H9 (cell line): Measurements from ENCODE around the gene RPGR. TPM values are rescaled to one million over a fixed set of nuclear protein-coding genes. Genes with fewer than 3 reads are reported as not detected.

ENCODE experiments used
- DNase-seq: peaks from one replicate; pipeline ENCODE4 v3.0.0-alpha.2; 2017
- H2AFZ ChIP-seq: one replicate; pipeline ENCODE4 v1.6.1; 2013; ENCODE audit warnings: mild to moderate bottlenecking, low read length, control low read depth, moderate library complexity
- H2AK5ac ChIP-seq: 2 replicates; pipeline ENCODE4 v1.6.1; 2013; ENCODE audit warnings: low read length, control low read depth, mixed read lengths; ENCODE audit not compliant: insufficient read length
- H2BK120ac ChIP-seq: one replicate; pipeline ENCODE4 v1.6.1; 2013; ENCODE audit warnings: low read depth, mild to moderate bottlenecking, low read length, control low read depth, inconsistent platforms; ENCODE audit not compliant: poor library complexity, severe bottlenecking
- H2BK12ac ChIP-seq: 2 replicates; pipeline ENCODE4 v1.6.1; 2013; ENCODE audit warnings: low read length, control low read depth, mixed read lengths, low read depth; ENCODE audit not compliant: insufficient read length
- H2BK15ac ChIP-seq: 2 replicates; pipeline ENCODE4 v1.6.1; 2013; ENCODE audit warnings: low read depth, low read length, control low read depth
- H2BK20ac ChIP-seq: one replicate; pipeline ENCODE4 v1.6.1; 2013; ENCODE audit warnings: low read depth, mild to moderate bottlenecking, low read length, control low read depth, inconsistent platforms; ENCODE audit not compliant: poor library complexity, severe bottlenecking
- H2BK5ac ChIP-seq: 2 replicates; pipeline ENCODE4 v1.6.1; 2013; ENCODE audit warnings: low read length, control low read depth, mixed read lengths; ENCODE audit not compliant: insufficient read length
- H3K14ac ChIP-seq: 2 replicates; pipeline ENCODE4 v1.6.1; 2013; ENCODE audit warnings: low read length, control low read depth; ENCODE audit not compliant: insufficient read depth
- H3K18ac ChIP-seq: 2 replicates; pipeline ENCODE4 v1.6.1; 2013; ENCODE audit warnings: low read depth, mild to moderate bottlenecking, mixed read lengths, low read length, control low read depth; ENCODE audit not compliant: insufficient read length
- H3K23ac ChIP-seq: 2 replicates; pipeline ENCODE4 v1.6.1; 2013; ENCODE audit warnings: low read length, control low read depth, mixed read lengths, low read depth; ENCODE audit not compliant: insufficient read length
- H3K23me2 ChIP-seq: 2 replicates; pipeline ENCODE4 v1.6.1; 2013; ENCODE audit warnings: low read depth, mild to moderate bottlenecking, mixed read lengths, low read length, control low read depth; ENCODE audit not compliant: insufficient read length, poor library complexity, severe bottlenecking
- H3K27ac ChIP-seq: 2 replicates; pipeline ENCODE4 v1.5.1; 2013; ENCODE audit warnings: low read length, control low read depth, mixed read lengths, low read depth; ENCODE audit not compliant: insufficient read length
- H3K27me3 ChIP-seq: 2 replicates; pipeline ENCODE4 v1.6.1; 2013; ENCODE audit warnings: low read length, control low read depth, inconsistent platforms; ENCODE audit not compliant: insufficient read depth
- H3K4ac ChIP-seq: 2 replicates; pipeline ENCODE4 v1.6.1; 2013; ENCODE audit warnings: low read depth, mild to moderate bottlenecking, control low read depth, inconsistent platforms, low read length, moderate library complexity
- H3K4me1 ChIP-seq: 2 replicates; pipeline ENCODE4 v1.6.1; 2013; ENCODE audit warnings: low read length, control low read depth, inconsistent platforms; ENCODE audit not compliant: insufficient read depth
- H3K4me2 ChIP-seq: 2 replicates; pipeline ENCODE4 v1.6.1; 2013; ENCODE audit warnings: low read length, control low read depth, mixed read lengths; ENCODE audit not compliant: insufficient read length, insufficient read depth
- H3K56ac ChIP-seq: 2 replicates; pipeline ENCODE4 v1.6.1; 2013; ENCODE audit warnings: low read depth, mild to moderate bottlenecking, mixed read lengths, low read length, control low read depth; ENCODE audit not compliant: insufficient read length
- H3K79me1 ChIP-seq: 2 replicates; pipeline ENCODE4 v1.6.1; 2013; ENCODE audit warnings: low read depth, mild to moderate bottlenecking, moderate library complexity, low read length, control low read depth, inconsistent platforms; ENCODE audit not compliant: insufficient read depth, poor library complexity, severe bottlenecking
- H3K79me2 ChIP-seq: 2 replicates; pipeline ENCODE4 v1.6.1; 2013; ENCODE audit warnings: low read length, control low read depth, inconsistent platforms; ENCODE audit not compliant: insufficient read depth
- H3K9ac ChIP-seq: 2 replicates; pipeline ENCODE4 v1.6.1; 2013; ENCODE audit warnings: low read length, control low read depth, mixed read lengths; ENCODE audit not compliant: insufficient read length; ENCODE audit errors: extremely low read depth
- H3K9me3 ChIP-seq: one replicate; pipeline ENCODE4 v1.6.1; 2013; ENCODE audit warnings: low read depth, low read length, inconsistent platforms; ENCODE audit not compliant: control insufficient read depth
- H3T11ph ChIP-seq: one replicate; pipeline ENCODE4 v1.6.1; 2013; ENCODE audit warnings: mild to moderate bottlenecking, low read length, control low read depth, inconsistent platforms
- H4K20me1 ChIP-seq: one replicate; pipeline ENCODE4 v1.6.1; 2013; ENCODE audit not compliant: control insufficient read depth, insufficient read length, insufficient read depth
- H4K5ac ChIP-seq: 2 replicates; pipeline ENCODE4 v1.6.1; 2013; ENCODE audit warnings: low read depth, mild to moderate bottlenecking, mixed read lengths, low read length, control low read depth; ENCODE audit not compliant: insufficient read length
- H4K8ac ChIP-seq: replicated peaks from 2 replicates; pipeline ENCODE4 v1.6.1; 2013; ENCODE audit warnings: low read length, control low read depth, mixed read lengths, low read depth; ENCODE audit not compliant: insufficient read length
- H4K91ac ChIP-seq: 2 replicates; pipeline ENCODE4 v1.6.1; 2013; ENCODE audit warnings: low read depth, mild to moderate bottlenecking, moderate library complexity, mixed read lengths, low read length, control low read depth; ENCODE audit not compliant: insufficient read length
- H3K27ac Mint-ChIP-seq, 3 experiments: 2 replicates in 2 of 3; 3 replicates in 1 of 3; pipeline ENCODE4 v1.8.0; 2020 to 2021; ENCODE audit warnings: mixed read lengths in 3 of 3, mild to moderate bottlenecking in 1 of 3, moderate library complexity in 1 of 3
- H3K27me3 Mint-ChIP-seq: 2 replicates; pipeline ENCODE4 v1.8.0; 2021; ENCODE audit warnings: low read depth, mild to moderate bottlenecking, moderate library complexity, mixed read lengths
- H3K36me3 Mint-ChIP-seq, 3 experiments: 2 replicates in 2 of 3; 3 replicates in 1 of 3; pipeline ENCODE4 v1.8.0; 2020 to 2021; ENCODE audit warnings: low read depth in 3 of 3, mixed read lengths in 3 of 3; ENCODE audit not compliant: insufficient read depth in 1 of 3
- H3K4me1 Mint-ChIP-seq, 2 experiments: 2 replicates each; pipeline ENCODE4 v1.8.0; 2020; ENCODE audit warnings: mixed read lengths in 2 of 2
- H3K4me3 Mint-ChIP-seq, 2 experiments: 2 replicates in 1 of 2; 3 replicates in 1 of 2; pipeline ENCODE4 v1.8.0; 2020 to 2021; ENCODE audit warnings: mild to moderate bottlenecking in 2 of 2, mixed read lengths in 2 of 2, moderate library complexity in 1 of 2
- H3K9me3 Mint-ChIP-seq, 2 experiments: 2 replicates in 1 of 2; 3 replicates in 1 of 2; pipeline ENCODE4 v1.8.0; 2020; ENCODE audit warnings: mild to moderate bottlenecking in 2 of 2, mixed read lengths in 2 of 2, moderate library complexity in 1 of 2
- CTCF ChIP-seq: fragments of 200-600 bp; sonication (generic); conservative IDR thresholded peaks from 3 replicates; pipeline ENCODE4 v1.8.0; 2021; ENCODE audit warnings: antibody characterized with exemption, mild to moderate bottlenecking
- WGBS: extraction: QIAGEN DNeasy Blood & Tissue Kit; methylation state at CpG from one replicate; pipeline ENCODE4 v1.1.7; 2013; ENCODE audit warnings: missing lambda C conversion rate, low lambda C conversion rate, mixed read lengths; ENCODE audit not compliant: insufficient read length; ENCODE audit errors: extremely low coverage; 5-methylcytosine and 5-hydroxymethylcytosine counted together
- total RNA-seq: library from RNA; stranded (reverse); gene quantifications from 2 replicates; pipeline ENCODE4 v1.2.1, GENCODE V29; 2021

RPGR gene
- total RNA-seq, 1 experiment from 2014 or later: 7.3 TPM

GRCh38 chrX:38220415-38221390 lies 106.6 kb downstream of the RPGR start, which contains the start of gene SRPX:
SRPX (minus strand) TSS chrX:38220871; CDS start chrX:38220792, 79 bp downstream.
- Histone ChIP-seq H2BK5ac (no peak within 1 kb of the TSS), H3K27me3 (peaks cover 13% of the 10 kb centered on the region; the same call in 1 of the 2 replicates), H3K9me3 (no peaks in the 10 kb centered on the region), H3K79me1 (no peaks in the 10 kb centered on the region), H2AK5ac (no peak within 1 kb of the TSS), H2BK20ac (no peak within 1 kb of the TSS), H3K23me2 (peaks cover 10% of the 10 kb centered on the region), H3K56ac (no peak within 1 kb of the TSS), H3T11ph (no peak within 1 kb of the TSS), H3K14ac (no peak within 1 kb of the TSS), H3K4ac (no peak within 1 kb of the TSS), H3K18ac (no peak within 1 kb of the TSS), H2AFZ (no peak within 1 kb of the TSS), H4K20me1 (no peaks in the 10 kb centered on the region), H3K4me2 (peak within 1 kb of the TSS; percentile 75), H2BK12ac (no peak within 1 kb of the TSS), H3K4me1 (no peaks in the 10 kb centered on the region; the same call in 1 of the 2 replicates), H2BK15ac (no peak within 1 kb of the TSS), H2BK120ac (no peak within 1 kb of the TSS), H3K9ac (peak within 1 kb of the TSS; percentile 4), H4K91ac (no peak within 1 kb of the TSS), H4K8ac (no peak within 1 kb of the TSS), H3K23ac (no peak within 1 kb of the TSS), H3K27ac (no peak within 1 kb of the TSS), H4K5ac (no peak within 1 kb of the TSS), H3K79me2 (no peaks in the 10 kb centered on the region)
- no CpG with 5 or more reads among the region's 76 CpGs for WGBS
- Mint-ChIP-seq H3K9me3 (peaks cover 68 to 73% of the 10 kb centered on the region in 2 experiments), H3K36me3 (no peaks in the 10 kb centered on the region; a peak in 1 of 7 replicates), H3K27me3 (peaks cover 56% of the 10 kb centered on the region), H3K27ac (no peak within 1 kb of the TSS), H3K4me1 (peaks cover 8 to 16% of the 10 kb centered on the region in 2 experiments; a peak in 3 of 4 replicates), H3K4me3 (peak within 1 kb of the TSS; percentile 68 to 81)
- DNase-seq: peak; percentile 53
- TF ChIP-seq CTCF: no peak
